ENCODE measurements around the gene KRTAP10-1.
"Not testable (repeated sequence)": the region's sequence is repeated elsewhere in the genome, so short reads cannot be mapped to it uniquely, and the experiment has no call there.

KRTAP10-1 gene

DNA sequence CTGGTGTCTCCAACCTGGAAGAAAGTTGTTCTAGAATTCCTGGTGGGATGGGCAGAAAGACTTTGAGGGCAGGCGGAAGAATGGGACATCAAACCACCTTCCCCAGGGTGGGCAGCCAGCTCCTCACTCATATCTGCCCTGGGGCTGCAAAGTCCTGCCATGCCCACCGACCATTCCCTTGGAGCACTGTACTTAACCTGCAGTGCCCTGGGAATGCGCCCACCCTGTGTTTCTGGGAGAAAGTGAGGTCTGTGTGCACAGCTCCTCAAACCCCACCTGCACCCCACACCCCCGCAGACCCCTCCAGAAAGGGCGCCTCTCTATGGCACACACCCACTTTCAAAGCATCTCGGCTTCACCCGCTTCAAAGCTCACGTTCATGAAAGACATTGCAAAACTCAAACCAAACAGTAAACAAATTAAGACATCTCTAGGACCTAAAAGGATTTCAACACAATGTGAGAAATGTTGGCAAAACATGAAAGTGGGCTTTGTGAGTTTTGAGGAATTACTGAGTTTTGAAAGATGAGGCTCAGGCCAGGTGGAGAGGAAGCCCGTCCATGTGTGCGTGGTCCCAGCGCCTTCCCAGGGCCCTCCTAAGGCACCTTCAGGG is 25.1 kb downstream of the KRTAP10-1 start:
- no peak for DNase-seq

DNA sequence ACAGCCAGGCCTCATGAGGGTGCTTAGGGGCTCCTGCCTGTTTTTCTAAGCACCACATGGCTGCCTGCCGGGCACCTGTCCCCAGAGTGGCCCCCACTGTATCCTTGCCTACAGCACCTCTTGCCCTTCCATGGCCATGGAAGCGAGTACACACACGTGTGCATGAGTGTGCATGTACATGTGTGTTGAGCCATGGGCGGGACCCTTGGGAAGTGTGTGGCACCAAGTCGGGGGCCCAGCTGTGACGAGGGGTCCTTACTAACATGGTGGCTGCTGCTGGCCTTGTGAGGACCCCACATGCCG is 25.8 kb downstream of the KRTAP10-1 start:
- DNase-seq: no peak

DNA sequence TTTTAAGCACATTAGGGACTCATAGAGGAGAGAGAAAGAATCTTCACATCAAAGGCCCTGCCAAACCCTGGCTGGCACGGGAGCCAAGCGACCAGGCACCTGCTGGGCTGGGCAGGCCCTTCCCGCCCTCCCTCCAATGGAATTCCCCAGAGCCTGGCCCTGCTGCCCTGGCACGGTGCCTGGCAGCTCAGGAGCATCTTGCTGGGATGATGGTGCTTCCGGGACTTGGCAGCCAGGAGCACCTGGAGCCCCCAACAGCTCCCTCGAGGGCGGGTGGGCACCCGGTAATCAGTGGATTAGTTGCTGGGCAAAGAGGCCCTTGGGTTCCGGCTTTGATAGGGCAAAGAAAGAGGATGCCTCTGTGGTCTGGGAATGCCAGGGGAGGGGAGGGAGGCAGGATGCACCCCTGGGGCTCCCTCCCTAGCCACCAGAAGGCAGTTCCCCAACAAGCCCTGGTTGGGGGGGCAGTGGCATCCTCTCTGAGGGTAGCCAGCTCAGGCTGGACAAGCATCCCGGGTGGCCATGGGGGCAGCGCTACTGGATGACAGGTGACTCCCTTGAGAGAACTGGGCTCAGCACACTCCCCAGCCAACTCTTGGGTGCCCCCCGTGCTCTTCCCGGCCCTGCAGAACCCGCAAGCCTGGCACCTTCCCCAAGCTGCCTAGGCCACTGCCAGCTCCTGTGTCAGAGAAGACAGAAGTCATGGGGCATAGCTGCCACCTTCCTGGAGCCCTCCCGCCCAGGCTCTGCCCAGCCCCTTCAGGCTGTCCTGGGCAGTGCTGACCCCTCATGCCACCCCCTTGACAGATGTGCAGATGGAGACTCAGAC is 26.4 kb downstream of the KRTAP10-1 start:
- DNase-seq: peak; percentile 48

DNA sequence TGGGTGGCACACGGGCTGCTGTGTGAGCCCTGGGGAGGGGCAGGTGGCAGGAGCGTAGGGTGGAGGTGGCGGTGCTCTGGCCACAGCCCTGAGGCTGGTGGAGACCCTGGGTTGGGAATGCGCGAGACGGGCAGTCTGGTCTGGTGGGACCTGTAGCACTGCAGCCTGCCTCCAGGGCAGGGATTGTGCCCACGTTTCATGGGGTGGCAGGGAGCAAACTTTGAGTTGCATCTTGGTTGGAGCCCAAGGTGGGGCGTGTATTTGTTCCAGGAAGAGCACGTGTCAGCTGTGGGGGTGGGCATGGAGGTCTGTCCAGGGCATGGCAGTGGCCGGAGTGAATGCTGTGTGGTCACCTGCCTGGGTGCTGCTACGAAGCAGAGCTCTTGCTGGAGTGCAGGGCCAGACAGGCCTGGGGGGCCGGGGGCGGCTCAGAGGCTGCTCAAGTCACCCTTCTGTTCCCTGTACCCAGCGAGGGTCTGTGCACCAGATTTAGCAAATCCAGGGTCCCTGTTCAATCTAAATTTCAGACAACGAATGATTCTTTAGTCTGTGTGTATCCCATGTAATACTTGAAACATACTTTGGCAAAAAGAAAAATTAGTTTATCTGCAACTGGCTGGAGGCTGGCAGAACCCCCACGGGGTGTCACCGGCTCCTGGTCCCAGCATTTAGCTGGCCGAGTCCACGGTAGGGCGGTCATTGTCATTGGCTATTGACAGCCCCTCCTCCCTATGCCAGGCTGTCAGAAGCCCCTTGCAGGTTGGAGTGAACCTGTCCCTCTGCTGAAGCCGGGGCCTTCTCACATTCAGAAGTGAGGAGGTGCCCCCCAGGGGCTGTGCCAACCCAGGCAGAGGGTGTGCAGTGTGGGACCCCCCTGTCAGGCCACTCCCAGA is 27.3 kb downstream of the KRTAP10-1 start:
- DNase-seq: no peak

DNA sequence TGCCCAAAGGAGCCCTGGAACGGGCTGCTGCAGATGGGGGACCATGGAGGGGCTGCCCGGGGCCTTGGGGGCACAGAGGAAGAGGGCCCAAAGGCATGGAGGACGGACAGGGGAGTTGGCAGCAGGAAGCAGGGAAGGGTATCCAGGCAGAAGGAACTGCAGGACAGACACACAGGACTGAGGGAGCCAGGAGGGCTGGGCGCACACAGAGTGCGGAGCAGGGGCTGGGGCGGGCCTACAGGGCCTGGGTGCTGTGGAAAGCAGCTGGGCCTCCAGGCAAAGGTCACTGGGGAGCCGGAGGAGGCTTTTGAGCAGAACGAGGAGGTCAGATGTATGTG is 28.1 kb downstream of the KRTAP10-1 start:
- no peak for DNase-seq

DNA sequence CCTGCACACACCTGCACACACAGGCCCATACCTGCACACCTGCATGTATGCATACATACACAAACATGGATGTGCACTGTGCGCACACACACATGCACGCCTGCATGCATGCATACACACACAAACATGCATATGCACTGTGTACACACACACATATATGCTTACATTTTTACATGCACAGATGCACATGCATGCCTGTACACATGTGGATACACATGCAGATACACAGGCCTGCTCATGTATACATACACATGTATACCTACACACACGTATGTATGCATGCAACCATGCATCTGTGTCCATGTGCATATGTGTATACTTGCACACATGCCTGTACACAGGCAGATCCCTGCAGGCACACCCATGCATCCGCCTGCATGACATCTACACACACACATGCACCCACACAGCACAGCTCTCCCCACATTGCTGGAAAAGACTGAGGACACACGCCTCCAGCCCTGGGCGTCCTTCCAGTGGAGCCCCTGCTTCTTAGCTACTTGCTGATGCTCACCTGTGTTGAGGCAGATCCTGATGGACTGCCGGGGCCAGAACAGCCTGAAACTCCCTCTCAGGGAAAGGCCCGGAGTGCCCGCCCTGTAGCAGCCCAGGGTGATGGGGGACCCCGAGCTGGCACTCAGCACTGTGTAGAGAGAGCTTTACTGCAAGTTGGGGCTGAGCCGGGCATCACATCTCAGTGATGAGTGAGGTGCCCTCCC is 28.6 kb downstream of the KRTAP10-1 start:
- DNase-seq: no peak

DNA sequence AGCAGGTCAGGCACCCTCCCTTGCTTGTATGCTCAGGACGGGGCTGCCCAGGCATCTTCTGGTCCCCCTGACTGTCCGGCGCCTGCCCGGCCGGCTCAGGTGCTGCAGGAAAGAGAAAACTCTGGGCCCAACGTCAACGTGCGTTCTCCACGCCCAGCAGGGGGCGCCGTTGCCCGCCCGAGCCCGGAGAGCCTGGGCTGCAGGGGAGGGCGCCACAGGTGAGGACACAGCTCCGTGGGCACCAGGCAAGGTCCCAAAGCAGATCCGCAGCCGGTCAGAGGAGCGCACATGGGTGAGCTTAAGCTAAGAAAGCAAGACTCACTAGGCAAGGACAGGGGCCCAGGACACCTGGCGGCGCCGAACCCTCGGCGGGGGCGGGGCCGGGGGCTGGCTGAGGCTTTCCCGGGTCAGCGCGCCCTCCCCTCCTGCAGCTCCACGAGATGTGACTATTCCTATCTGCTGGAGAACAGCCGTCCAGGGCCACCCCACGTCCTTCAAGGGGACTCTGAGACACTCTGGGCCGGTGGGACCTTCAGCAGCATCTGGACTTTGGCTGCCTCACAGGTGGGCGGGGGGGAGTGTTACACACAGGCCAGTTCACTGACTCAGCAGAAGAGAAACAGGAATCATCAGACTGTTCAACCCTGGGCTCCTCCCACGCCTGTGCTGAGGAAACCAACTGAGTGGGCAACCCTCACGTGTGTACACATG is 29.3 kb downstream of the KRTAP10-1 start:
- no peak for DNase-seq

DNA sequence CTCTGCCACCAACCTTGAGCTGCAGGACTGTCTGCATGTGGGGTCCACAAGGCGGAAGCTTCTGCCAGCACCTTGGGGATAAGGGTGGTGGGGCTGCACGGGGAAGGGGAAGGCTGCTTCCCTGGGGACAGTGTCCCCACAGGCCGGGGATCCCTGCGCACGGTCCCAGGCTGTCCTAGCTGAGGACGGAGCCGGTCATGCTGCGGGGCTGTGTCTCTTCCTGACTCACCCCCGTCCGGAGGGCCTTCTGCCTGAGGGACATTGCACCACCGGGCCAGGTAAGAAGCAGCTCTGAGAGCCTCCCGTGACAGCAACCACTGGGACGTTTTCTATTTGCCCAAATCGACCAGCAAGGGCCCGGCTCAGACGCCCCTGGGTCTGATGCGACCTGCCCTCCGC is 29.9 kb downstream of the KRTAP10-1 start:
- no peak for DNase-seq

DNA sequence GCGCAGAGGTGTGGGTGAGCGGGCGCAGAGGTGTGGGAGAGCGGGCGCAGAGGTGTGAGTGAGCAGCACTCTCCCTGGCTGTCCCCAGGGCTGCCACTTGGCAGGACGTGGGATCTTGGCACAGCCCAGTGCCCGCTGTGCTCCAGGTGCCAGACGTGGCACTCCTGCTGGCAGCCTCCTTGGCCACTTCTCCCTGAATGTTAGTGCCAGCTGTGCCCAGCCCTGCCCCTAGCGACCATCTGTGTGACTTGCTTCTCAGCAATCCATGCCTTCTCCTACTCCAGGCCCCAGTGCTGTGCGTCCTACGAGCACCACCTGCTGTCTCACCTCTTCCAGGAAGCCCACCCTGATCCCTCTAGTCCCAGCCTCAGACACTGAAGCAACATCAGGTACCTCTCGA is 30.5 kb downstream of the KRTAP10-1 start:
- peak; percentile 92 for DNase-seq

DNA sequence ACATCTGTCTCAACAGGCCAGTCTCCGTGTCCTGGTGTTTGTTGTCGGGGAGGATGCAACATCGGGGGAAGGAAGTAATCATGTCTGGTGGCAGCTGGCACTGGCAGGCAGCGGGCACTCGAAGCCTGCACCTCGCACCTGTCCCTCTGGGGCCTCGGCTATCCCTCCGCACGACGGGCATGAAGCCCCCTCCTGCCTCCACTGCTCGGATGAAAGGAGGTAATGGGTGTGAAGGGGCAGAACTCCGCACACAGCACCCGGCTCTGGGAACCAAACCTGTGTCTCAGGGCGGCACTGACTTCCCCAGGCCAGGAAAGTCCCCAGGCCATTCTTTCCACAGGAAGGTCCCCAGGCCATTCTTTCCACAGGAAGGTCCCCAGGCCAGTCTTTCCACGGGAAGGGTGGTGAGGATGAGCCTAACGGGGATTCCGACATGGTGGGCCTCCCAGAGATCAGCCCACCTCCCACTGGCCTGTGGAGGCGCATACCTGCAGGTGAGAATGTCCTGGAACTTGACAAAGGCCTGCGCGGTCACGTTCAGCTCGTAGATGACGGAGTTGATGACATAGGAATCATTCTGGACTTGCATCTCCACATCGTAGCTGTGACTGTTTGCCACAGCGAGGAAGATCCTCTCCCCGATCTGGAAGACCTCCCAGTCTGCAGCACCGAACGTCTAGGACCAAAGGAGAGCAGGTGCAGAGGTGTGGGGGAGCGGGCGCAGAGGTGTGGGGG is 31.1 kb downstream of the KRTAP10-1 start:
- no peak for DNase-seq

DNA sequence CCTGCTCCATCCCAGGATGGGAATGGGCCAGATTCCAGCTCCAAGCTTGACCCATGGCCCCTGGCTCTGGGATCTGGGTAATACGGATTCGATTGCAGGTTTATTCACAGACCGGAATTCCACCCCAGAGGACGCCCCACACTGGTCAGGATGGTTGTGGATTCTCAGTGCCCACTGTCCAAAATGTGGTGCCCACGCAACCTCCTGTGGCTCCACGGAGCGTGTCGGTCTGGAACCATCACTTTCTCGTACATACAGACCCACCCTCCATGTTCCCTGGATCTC is 31.6 kb downstream of the KRTAP10-1 start:
- DNase-seq: no peak

DNA sequence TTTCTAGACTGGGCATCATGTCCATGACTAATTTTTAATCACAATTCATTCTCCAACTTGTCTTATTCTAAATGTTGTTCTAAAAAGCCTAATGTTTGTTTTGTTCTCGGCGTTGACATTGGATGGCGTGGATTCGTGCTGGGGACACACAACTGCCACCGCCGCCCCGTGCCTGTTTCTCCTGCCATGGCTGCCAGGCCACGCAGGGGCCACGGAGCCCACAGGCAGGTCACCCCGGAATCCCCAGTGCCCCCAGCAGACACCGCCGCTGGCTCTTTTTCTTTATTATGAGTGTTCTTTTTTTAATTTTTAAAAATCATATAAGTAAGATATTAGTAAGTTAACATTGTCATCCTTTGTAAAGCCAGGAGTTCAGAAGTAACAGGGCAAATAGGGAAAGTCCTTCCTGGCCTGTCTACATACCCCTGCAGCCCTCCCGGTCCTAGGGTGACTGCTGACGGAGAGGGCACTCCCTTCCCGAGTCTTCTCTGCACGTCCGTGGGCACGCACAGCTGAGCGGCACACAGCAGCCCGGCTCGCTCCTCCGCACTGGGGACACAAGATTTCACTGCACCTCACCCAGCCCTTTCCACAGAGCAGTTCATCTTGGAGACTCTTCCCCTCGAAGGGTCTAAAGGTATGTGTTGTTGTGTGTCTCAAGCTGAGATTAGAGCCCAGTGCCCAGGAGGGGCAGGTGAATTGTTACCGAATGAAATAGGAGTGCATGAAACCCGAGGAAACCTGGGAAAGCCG is 32.1 kb downstream of the KRTAP10-1 start:
- DNase-seq: no peak

DNA sequence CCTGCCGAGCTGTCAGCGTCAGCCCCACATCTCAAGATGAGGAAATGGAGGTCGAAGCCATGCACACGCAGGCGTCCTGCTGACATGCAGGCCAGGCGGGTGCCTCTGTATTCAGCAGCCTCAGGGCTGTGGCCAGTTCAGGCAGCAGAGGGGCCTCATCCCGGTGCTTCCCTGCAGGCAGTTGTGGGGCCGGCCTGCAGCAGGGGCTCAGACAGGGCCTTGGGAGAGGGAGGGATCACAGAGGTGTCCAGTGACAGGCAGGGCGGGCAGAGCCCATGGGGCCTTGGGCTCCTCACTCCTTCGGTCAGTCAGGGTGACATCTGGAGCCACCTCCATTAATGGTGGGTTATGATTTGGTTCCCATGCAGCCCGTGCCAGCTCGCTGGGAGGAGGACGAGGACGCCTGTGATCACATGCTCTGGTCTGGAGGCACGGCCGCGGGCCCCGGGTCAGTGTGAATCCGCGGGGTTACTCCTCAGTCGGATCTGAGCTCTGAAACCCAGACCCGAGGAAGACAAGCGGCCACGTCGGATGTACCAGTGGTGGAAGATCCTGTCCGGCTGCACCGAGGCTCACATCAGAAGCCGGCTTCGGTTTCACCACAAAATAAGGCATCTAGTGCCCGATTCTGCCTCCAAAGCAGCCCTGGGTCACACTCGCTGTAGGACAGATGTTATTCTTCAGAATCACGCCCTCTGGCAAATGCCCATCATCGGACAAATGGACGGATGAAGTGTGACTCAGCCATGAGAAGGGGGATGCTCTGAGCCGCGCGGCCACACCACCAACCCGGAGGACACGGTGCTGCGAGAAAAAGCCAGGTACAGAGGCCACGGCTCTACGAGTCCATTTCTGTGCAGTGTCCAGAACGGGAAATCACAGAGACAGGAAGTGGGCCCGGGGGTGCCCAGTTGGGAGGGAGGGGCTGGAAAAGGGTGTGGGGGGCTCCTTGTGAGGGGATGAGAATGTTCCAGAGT is 33.4 kb downstream of the KRTAP10-1 start:
- DNase-seq: no peak

DNA sequence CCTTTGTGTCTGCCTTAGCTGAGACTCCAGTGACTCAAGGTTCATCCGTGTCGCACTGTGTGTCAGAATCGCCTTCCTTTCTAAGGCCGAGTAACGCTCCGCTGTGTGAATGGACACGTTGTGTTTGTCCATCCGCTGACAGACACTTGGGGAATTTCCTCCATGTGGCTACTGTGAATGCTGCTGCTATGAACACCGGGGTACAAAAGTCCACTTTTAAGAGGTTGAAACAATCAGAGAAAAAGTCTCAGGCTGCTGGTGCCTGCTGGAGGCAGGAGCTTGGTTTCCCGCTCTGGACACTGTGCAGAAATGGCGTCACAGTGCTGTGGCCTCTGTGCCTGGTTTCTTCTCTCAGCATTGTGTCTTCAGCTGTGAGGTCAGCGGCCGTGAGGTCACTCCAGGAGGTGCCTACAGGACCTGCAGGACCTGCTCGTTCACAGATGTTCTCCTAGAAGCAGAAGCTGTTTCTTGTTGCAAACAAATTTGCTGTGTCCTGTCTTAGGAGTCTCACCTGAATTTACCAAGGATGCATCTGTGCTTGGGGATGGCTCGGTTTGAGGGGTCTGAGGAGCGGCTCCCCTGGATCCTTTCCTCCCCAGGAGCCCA is 34.2 kb downstream of the KRTAP10-1 start:
- no peak for DNase-seq

DNA sequence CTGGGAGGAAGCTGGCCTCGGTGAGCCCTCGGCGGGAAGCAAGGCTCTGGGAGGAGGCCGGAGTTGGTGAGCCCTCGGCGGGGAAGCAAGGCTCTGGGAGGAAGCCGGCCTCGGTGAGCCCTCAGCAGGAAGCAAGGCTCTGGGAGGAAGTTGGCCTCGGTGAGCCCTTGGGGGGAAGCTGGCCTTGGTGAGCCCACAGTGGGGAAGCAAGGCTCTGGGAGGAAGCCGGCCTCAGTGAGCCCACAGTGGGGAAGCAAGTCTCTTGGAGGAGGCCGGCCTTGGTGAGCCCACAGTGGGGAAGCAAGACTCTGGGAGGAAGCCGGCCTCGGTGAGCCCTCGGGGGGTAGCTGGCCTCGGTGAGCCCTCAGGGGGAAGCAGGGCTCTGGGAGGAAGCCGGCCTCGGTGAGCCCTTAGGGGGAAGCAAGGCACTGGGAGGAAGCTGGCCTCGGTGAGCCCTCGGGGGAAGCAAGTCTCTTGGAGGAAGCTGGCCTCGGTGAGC is 36.0 kb downstream of the KRTAP10-1 start:
- no peak for DNase-seq

DNA sequence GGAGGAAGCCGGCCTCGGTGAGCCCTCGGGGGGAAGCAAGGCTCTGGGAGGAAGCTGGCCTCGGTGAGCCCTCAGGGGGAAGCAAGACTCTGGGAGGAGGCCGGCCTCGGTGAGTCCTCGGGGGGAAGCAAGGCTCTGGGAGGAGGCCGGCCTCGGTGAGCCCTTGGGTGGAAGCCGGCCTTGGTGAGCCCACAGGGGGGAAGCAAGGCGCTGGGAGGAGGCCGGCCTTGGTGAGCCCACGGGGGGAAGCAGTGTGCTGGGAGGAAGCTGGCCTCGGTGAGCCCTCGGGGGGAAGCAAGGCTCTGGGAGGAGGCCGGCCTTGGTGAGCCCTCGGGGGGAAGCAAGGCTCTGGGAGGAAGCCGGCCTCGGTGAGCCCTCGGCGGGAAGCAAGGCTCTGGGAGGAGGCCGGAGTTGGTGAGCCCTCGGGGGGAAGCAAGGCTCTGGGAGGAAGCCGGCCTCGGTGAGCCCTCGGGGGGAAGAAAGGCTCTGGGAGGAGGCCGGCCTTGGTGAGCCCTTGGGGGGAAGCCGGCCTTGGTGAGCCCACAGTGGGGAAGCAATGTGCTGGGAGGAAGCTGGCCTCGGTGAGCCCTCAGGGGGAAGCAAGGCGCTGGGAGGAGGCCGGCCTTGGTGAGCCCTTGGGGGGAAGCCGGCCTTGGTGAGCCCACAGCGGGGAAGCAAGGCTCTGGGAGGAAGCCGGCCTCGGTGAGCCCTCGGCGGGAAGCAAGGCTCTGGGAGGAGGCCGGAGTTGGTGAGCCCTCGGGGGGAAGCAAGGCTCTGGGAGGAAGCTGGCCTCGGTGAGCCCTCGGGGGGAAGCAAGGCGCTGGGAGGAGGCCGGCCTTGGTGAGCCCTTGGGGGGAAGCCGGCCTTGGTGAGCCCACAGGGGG is 36.7 kb downstream of the KRTAP10-1 start:
- not testable (repeated sequence) for DNase-seq

DNA sequence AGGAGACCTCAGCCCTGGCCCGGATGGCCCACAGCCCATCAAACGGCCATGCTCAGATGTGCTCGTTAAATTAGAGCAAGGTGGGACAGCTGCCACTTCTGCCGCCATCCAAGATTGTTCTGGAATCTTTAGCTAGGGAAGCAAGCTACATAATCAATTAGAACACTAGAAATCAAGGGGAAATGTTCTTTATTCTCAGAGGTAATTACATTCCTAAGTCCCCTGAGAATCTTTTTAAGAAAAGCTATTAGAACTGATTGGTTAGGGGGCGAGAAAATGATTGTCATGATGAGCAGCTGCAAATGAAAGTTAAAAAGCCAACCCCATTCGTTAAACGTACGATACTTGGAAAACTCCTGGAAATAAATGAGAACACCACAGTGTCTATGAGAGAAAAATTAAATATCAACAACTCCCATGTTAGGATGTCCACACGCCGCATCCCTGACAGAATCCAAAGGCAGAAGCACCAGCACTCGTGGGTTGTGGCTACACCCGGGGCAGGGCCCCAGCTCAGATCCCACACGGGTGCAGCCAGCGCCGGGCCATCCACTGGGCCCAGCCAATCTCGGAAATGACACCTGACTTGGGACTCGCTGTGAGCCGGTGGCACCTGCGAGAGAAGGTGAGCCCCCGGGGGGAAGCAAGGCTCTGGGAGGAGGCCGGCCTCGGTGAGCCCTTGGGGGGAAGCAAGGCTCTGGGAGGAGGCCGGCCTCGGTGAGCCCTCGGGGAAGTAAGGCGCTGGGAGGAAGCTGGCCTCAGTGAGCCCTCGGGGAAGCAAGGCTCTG is 37.6 kb downstream of the KRTAP10-1 start:
- DNase-seq: no peak

DNA sequence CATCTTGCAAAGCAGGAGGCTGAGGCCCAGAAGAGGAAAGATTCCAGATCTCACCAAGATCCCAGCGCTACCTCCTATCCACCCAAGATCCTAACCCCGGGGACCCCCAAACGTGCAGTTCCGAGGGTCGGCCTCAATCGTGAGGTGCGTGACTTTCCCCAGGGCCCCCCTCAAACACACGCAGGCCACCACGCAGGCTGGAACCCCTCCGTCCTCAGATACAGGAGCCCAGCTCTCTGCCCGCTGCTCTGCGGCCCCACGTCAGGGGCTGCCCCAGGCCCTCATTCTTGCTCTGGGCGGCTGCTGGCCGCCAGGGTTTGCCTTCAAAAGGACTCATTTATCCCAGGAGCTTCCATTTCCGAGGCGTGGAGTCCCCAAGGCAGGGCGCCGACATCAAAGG is 39.9 kb downstream of the KRTAP10-1 start:
- no peak for DNase-seq
